Suppressor macrophage treated with lipopolysaccharide for 4 hours (primary cell): ENCODE results near the gene DRAXIN.
A peak's percentile ranks its signal among the peaks of the same experiment; 100 is the strongest.

Experiments used
- DNase-seq: peaks from one replicate; pipeline ENCODE4 v3.0.0-alpha.2; 2020

Gene DRAXIN

GRCh38 chr1:11712285-11712684 lies 20.8 kb downstream of the DRAXIN start:
- no peak for DNase-seq

DNA sequence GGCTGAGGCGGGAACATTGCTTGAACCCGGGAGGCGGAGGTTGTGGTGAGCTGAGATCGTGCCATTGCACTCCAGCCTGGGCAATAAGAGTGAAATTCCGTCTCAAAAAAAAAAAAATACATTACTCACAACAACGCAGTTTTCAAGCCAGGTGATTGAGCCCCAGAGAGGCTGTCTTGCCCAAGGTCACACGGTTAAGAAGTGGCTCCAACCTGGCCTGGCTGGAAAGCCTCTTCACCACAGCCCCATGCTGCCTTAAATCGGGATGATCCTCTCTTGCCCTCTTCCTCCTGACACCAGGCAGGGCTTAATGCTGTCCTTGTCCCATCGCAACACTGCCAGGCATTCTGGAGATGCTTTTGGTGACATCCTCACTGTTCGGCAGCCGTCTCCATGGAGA lies 21.6 kb downstream of the DRAXIN start:
- DNase-seq: no peak

GRCh38 chr1:11714831-11715575 lies 23.5 kb downstream of the DRAXIN start:
- DNase-seq: no peak

GRCh38 chr1:11719313-11720032 lies 28.0 kb downstream of the DRAXIN start:
- peak; percentile 87 for DNase-seq

- no peak for DNase-seq
These were observed 28.5 kb downstream of the DRAXIN start for GRCh38 chr1:11720033-11720376.

DNA sequence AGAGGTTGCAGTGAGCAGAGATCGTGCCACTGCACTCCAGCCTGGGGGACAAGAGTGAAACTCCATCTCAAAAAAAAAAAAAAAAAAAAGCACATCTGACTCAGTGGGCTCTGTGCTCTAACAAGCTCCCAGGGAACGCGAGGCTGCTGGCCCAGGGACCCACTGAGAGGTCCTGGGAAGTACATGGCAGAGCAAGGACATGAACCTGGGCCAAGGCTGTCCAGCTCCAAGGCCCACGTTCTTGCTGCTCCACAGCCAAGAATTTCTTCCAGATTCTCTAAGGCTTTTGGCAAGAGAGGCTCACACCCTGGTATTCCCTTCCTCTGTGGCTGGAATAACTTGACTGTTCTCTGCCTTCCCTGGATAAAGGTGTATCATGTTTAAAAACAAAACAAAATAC lies 29.0 kb downstream of the DRAXIN start:
- no peak for DNase-seq

DNA sequence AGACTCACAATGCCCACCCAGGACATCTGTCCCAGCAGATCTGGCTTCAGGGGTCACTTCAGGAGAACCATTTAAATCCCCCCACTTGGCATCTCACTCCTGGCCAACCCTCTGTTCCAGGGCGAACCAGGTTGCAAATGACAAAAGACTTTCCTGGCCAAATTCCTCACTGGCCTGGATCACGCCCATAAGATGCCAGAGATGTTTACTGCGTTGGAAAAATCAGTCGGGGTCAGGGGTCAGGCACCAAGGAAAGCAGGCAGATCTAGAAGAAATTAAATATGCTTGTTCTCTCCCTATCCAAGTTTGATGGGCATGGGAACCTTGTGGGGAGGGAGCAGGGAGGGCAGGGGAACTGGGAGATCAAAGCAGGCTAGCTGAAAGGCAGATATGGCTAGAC lies 29.8 kb downstream of the DRAXIN start:
- no peak for DNase-seq

DNA sequence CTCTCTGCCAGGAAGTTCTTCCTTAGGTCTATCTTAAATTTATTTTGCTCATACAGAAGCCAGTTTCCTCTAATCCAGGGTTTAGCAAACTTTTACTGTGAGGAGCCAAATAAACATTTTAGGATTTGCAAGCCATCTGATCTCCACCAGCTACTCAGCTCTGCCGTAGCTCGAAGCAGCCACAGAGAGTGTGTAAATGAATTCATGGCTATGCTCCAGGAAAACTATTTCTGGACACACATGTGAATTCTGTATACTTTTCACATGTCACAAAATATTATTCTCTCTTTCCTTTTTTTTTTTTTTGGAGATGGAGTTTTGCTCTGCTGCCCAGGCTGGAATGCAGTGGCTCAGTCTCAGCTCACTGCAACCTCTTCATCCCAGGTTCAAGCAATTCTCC lies 31.0 kb downstream of the DRAXIN start:
- no peak for DNase-seq

GRCh38 chr1:11725616-11726015 lies 34.1 kb downstream of the DRAXIN start:
- no peak for DNase-seq

- DNase-seq: no peak
These were observed 35.6 kb downstream of the DRAXIN start for GRCh38 chr1:11727119-11727518.

DNA sequence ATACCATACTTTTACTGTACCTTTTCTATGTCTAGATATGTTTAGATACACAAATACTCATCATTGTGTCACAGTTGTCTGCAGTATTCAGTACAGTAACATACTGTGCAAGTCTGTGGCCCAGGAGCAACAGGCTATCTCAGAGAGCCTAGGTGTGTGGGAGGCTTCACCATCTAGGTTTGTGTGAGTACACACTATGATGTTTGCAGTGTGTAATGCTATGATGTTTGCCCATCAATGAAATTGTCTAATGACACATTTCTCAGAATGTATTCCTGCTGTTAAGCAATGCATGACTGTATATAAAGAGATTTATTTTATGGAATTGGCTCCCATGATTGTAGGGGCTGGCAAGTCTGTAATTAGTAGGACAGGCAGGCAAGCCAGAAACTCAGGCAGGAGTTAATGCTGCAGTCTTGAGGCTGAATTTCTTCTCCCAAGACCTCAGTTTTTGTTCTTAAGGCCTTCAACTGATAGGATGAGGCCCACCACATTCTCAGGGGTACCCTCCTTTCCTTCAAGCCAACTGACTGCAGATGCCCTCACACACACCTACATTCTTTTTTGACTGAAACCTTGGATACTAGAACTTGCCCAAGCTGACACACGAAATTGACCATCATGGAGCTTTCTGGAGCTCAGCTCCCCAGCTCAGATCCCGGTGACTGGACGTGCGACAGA lies 36.8 kb downstream of the DRAXIN start:
- no peak for DNase-seq

- no peak for DNase-seq
These were observed 37.6 kb downstream of the DRAXIN start for GRCh38 chr1:11729155-11729497.

GRCh38 chr1:11729498-11730428 lies 38.3 kb downstream of the DRAXIN start:
- no peak for DNase-seq

GRCh38 chr1:11730429-11730891 lies 39.0 kb downstream of the DRAXIN start:
- DNase-seq: peak; percentile 84

DNA sequence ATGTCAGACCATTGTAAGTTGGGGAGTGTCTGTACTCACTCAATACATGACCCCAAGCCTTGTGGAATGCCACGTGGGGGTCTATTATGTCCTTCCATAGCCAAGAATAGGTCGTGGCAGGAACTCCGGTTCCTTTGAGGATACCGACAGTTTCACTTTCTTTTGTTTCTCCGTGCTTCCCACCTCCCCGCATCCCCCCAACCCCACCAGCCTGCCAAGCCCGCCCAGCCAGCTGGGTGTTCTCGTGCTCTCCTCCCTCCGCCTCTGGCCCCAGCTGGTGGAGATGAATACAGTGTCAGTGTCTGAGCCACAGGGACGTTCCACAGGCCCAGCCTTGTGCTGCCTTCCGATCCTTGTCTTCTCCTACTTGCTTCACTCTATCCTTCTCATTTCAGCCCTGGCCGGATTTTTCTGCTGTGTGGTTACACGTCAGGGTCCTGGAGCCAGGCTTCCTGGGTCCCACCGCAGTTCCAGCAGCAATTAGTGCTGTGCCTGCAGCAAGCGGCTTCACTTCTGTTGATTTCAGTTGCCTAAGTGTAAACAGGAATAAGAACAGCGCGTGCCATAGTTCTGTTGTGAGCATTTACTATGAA lies 40.3 kb downstream of the DRAXIN start:
- peak; percentile 85 for DNase-seq

GRCh38 chr1:11733306-11733705 lies 41.8 kb downstream of the DRAXIN start:
- DNase-seq: no peak

DNA sequence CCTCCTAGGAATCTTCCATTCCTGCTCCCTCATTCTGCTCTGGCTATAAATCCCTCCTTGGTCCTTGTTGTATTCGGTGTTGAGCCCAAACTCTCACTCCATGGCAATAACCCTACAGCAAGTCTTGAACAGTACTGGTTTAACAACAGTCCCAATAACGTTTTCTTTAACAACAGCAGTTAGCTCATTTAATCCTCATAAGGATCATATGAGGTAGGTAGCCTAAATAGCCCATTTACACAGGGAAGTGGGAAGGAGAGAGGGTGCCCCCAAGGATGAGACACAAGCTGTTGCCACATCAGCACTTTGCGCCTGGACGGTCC lies 44.0 kb downstream of the DRAXIN start:
- no peak for DNase-seq

DNA sequence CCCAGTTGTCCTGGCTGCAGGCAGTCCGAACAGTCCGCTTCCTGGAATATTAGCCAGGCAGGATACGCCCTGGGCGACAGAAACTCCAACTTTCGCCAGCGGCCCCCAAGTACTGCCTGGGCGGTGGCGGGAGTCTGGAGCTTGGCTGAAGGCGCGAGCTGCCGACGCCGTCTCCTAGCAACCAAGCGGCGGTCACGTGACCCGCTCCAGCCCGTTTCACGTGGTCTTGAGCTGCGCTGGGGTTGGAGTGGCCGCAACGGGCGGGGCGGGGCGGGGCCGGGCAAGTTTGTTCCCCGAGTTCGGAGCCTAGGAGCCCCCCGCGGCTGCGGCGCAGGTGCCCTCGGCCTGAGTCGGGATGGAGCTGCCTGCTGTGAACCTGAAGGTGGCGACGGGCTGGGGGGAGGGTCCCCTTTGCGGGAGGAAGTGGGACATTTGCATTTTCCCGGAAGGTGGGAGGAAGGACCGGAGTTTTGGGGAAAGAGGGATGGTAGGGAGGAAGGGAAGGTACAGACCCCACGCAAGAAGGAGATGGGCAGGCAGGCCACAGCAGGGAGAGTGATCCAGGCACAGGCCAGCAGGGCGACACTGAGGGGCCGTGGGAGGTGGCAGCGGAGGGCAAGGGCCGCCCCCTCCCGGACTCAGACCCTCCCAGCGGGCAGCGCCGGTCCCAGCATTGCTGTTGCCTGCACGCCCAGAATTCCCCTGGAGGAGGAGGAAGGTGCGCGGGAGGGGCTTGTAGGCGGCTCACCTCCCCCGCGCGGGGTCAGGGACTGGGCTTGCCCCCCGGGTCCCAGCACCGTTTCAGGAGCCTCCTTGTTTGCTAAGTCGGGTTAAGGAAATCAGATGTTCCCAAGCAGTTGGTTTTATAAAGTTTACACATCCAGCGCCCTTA lies 44.6 kb downstream of the DRAXIN start, which contains the start of gene AGTRAP:
Gene AGTRAP (plus strand): TSS at position 283 of the 892 bp plus-strand sequence. CDS start 73 bp downstream, at position 356.
- DNase-seq: peak; percentile 96

DNA sequence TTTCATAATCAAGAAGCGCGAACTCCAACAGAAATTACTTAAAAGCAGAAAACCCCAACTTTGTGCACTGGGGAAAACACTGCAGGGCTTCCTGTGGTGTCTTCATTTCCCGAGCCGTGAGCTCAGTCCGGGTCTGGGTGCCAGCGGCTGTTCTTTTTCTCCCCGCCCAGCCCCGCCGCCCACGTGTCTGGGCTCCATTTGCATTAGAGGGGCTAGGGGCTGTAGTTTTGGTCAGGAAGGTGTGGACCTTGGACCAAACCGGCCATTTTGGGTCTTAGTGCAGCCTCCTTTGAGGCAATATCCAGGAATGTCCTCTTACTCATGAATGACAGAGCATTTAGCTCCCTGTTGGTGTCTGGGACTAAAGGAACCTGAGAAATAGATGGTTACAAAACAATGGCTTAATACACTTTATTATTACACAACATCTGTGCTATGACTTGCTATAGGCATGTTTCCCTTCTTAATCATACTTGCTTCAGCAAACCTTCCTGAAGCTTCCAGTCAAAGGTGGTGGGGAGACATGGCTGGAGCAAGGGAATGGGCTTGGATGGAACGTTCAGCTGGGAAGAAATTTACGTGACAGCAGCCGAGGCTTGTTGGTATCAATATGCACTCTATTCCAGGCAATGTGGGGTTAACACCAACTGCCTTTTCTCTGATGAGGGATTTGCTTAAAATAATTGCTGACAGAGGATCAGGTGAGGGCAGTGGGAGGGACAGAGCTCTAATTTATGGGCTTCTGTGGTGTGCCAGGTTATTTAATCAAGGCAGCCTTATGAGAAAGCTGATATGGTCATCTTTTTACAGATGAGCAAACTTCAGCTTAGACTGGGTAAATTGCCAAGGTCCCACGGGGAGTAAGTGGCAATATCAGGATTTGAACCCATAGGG lies 45.5 kb downstream of the DRAXIN start:
- peak; percentile 97 for DNase-seq

DNA sequence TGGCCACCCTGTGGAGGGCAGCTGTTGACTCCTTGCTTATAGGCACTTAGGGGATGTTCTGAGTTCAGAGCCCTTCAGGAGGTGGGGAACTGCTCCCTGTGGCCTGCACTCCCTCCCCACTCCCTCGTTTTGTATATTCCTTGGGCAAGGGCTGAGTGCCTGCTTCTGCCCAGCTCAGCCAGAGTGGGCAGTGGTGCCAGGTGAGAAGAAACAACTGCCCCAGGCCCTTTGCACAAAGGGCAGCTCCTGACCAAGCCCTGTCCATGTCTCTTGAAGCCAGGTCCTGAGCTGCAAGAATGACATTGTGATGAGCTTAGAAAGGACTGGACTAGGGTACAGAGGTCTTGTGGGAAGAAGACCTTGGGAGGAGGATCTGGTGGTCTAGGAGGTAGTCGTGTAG lies 46.6 kb downstream of the DRAXIN start:
- no peak for DNase-seq
